BE2C (cell line): ENCODE measurements around the gene HACL1.
"Not testable (repeated sequence)": the region's sequence is repeated elsewhere in the genome, so short reads cannot be mapped to it uniquely, and the experiment has no call there.

Source experiments
- DNase-seq: peaks from one replicate; pipeline ENCODE4 v3.0.0-alpha.2; 2020
- H3K27me3 ChIP-seq: fragments of 250-450 bp; sonication (Bioruptor Pico); 2 replicates; pipeline ENCODE4 v1.5.1; 2020; ENCODE audit warnings: mild to moderate bottlenecking
- H3K36me3 ChIP-seq: fragments of 250-450 bp; sonication (Bioruptor Pico); 2 replicates; pipeline ENCODE4 v1.5.1; 2020; ENCODE audit warnings: mild to moderate bottlenecking
- H3K4me1 ChIP-seq: fragments of 250-450 bp; sonication (Bioruptor Pico); 2 replicates; pipeline ENCODE4 v1.5.1; 2020
- H3K4me3 ChIP-seq: 2 replicates; pipeline ENCODE4 v1.5.1; 2011; ENCODE audit warnings: low read depth, low read length
- H3K9me3 ChIP-seq: fragments of 250-450 bp; sonication (Bioruptor Pico); 2 replicates; pipeline ENCODE4 v1.5.1; 2020
- TF ChIP-seq, protein P1 (sequence below): IDR thresholded peaks from 2 replicates; pipeline ENCODE4 v1.5.1; 2012; ENCODE audit warnings: mild to moderate bottlenecking, low read depth, low read length

The HACL1 gene

DNA sequence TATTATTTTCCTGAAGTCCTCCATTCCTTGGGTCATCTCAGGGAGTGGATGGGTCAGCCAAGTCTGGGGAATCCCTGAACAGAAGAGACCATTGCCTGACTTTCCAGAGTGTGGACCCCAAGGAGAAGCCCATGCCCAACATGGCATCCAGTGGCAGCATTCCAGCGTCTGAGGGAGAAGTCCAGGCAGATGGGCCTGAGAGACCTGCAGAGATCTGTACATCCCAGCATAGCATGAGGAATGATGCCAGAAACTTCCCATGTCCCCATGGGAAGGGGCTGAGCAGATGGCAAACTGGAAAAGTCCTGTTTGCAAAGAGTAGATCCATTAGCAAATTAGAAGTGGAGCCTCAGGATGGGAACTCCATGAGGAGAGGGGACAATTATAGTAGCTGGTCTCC, 62.3 kb downstream of the HACL1 start:
- no peak for DNase-seq
- no peaks in the 10 kb centered on the region for H3K4me1 ChIP-seq
- no peaks in the 10 kb centered on the region for H3K27me3 ChIP-seq
- TF ChIP-seq, protein P1, sequence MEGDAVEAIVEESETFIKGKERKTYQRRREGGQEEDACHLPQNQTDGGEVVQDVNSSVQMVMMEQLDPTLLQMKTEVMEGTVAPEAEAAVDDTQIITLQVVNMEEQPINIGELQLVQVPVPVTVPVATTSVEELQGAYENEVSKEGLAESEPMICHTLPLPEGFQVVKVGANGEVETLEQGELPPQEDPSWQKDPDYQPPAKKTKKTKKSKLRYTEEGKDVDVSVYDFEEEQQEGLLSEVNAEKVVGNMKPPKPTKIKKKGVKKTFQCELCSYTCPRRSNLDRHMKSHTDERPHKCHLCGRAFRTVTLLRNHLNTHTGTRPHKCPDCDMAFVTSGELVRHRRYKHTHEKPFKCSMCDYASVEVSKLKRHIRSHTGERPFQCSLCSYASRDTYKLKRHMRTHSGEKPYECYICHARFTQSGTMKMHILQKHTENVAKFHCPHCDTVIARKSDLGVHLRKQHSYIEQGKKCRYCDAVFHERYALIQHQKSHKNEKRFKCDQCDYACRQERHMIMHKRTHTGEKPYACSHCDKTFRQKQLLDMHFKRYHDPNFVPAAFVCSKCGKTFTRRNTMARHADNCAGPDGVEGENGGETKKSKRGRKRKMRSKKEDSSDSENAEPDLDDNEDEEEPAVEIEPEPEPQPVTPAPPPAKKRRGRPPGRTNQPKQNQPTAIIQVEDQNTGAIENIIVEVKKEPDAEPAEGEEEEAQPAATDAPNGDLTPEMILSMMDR: no peak
- H3K36me3 ChIP-seq: no peaks in the 10 kb centered on the region
- H3K9me3 ChIP-seq: no peaks in the 10 kb centered on the region
- H3K4me3 ChIP-seq: no peak overlapping the region

DNA sequence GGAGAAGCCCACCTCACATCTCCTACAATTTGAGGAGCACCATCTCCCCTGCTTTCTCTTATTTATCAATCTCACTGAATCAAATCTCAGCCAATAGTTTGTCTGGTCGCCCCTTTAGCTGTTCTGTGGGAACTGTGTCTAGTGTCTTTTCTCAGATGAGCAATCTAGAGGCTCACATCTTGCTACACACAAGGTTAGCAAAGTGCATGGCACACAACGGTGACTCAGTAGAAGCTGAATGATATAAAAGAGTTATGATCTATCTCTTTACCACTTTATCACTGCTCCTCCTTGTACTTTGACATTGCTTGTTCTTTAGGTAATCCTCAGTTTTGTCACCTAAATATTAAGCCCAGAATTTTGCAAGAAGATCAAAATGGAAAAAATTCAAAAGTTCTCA, 63.0 kb downstream of the HACL1 start:
- H3K9me3 ChIP-seq: no peaks in the 10 kb centered on the region
- TF ChIP-seq, protein P1: no peak
- no peaks in the 10 kb centered on the region for H3K36me3 ChIP-seq
- DNase-seq: no peak
- H3K27me3 ChIP-seq: no peaks in the 10 kb centered on the region
- H3K4me1 ChIP-seq: no peaks in the 10 kb centered on the region
- no peak overlapping the region for H3K4me3 ChIP-seq

DNA sequence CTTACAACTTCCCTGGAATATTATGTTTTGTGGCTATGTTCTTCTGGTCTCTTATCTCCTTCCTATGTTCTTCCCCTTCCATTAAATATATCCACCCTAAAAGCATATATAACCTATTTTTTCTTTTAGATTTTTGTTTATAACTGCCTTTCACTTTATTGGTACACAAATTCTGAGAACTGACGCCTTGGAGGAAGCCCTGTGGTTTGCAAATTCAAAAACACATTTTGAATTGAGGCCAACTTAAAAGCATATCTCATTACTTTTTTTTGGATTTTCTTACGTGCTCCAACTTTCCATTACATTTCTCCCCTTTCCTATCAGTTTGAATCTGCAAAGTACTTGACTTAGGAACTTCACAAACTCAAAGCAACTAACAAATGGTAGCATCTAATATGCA, 64.5 kb downstream of the HACL1 start:
- TF ChIP-seq, protein P1: no peak
- Histone ChIP-seq H3K36me3 (no peaks in the 10 kb centered on the region), H3K4me1 (no peaks in the 10 kb centered on the region), H3K4me3 (no peak overlapping the region), H3K9me3 (no peaks in the 10 kb centered on the region), H3K27me3 (no peaks in the 10 kb centered on the region)
- DNase-seq: no peak

DNA sequence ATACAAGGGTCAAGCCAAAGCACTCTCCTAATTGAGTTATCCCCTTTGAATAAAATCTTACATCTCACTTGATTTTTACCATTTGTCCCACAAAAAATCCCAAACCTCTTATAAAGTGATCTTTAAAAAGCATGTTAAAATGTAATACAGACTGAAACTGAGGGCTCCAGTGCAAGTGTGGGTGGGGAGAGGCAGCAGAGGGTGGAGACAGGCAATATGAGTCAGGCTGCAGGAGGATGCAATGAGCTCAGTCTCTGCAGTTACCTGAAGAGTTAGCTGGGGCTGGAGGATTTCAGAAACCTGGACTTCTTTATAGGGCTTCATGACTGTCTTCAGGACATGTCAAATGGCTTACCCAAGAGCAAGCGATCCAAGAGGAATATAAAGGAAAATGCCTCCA, 65.6 kb downstream of the HACL1 start:
- TF ChIP-seq, protein P1: no peak

DNA sequence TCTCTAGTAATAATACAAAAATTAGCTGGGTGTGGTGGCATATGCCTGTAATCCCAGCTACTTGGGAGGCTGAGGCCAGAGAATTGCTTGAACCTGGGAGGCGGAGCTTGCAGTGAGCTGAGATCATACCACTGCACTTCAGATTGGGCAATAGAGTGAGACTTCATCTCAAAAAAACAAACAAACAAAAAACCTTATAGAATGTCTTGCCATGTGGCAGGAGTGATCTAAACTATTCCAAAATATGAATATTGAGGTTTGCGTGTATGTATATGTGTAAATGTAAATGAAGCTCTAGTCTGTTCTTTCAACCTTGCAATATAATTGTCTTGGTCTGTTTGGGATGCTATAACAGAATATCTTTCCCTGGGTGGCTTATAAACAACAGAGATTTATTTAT, 68.8 kb downstream of the HACL1 start:
- not testable (repeated sequence) for DNase-seq

More for the DNA sequence above, 65.6 kb downstream of the HACL1 start:
- no peak for DNase-seq
- H3K9me3 ChIP-seq: no peaks in the 10 kb centered on the region
- H3K4me3 ChIP-seq: no peak overlapping the region
- H3K36me3 ChIP-seq: no peaks in the 10 kb centered on the region
- H3K27me3 ChIP-seq: no peaks in the 10 kb centered on the region
- H3K4me1 ChIP-seq: no peaks in the 10 kb centered on the region

DNA sequence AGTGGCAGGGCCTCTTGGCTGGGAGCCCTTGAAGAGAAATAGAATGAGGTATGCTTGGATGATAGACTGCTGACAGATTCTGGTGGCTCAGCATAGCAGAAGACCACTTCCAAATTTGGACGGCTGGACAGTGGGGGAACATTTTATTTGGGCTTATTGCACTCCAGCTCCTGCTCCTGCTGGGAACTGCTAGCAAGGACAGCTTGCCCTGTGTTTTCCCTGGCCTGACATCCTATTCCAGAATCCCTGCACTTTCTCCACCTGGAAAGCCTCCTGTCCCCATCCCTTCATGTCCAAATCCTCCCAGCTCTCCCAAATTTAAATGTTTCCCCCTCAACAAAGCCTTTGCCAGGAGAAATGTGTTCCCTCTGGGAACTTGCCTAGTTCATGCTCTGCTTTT, 70.0 kb downstream of the HACL1 start:
- H3K27me3 ChIP-seq: no peaks in the 10 kb centered on the region
- H3K36me3 ChIP-seq: no peaks in the 10 kb centered on the region
- TF ChIP-seq, protein P1: no peak
- no peak overlapping the region for H3K4me3 ChIP-seq
- DNase-seq: no peak
- H3K4me1 ChIP-seq: no peaks in the 10 kb centered on the region; the same call in 1 of the 2 replicates
- no peaks in the 10 kb centered on the region for H3K9me3 ChIP-seq

More for the DNA sequence above, 68.8 kb downstream of the HACL1 start:
- not testable (repeated sequence) for H3K4me3 ChIP-seq, H3K4me1 ChIP-seq, H3K27me3 ChIP-seq, H3K9me3 ChIP-seq, H3K36me3 ChIP-seq
